Natural killer cell (primary cell): ENCODE results near the gene GABRQ. TPM values are rescaled to one million over a fixed set of nuclear protein-coding genes. Genes with fewer than 3 reads are reported as not detected.

Experiments used
- ATAC-seq, 3 donors: fragments of 150-1000 bp in 2 of 3; fragments of 200-7000 bp in 1 of 3; cut with Tn5 transposase; 1 replicate in 1 of 3; 2 replicates in 2 of 3; pipeline ENCODE4 v1.10.0; 2021; ENCODE audit warnings: mild to moderate bottlenecking in 2 of 3, moderate library complexity in 2 of 3
- DNase-seq, 2 donors: peaks; one replicate each; pipeline versions ENCODE4 v3.0.0 to v3.0.0-alpha.2; 2013 to 2021; ENCODE audit warnings: mixed read lengths in 1 of 2
- H3K27ac ChIP-seq: one replicate; pipeline ENCODE4 v1.5.1; 2013; ENCODE audit warnings: mild to moderate bottlenecking, low read length
- H3K27me3 ChIP-seq: one replicate; pipeline ENCODE4 v1.6.1; 2013; ENCODE audit warnings: low read length; ENCODE audit not compliant: control insufficient read depth, insufficient read depth
- H3K36me3 ChIP-seq: one replicate; pipeline ENCODE4 v1.6.1; 2013; ENCODE audit warnings: low read length; ENCODE audit not compliant: control insufficient read depth, insufficient read depth
- H3K4me1 ChIP-seq: one replicate; pipeline ENCODE4 v1.6.1; 2013; ENCODE audit warnings: low read length; ENCODE audit not compliant: control insufficient read depth, insufficient read depth
- H3K4me3 ChIP-seq: one replicate; pipeline ENCODE4 v1.5.1; 2013; ENCODE audit warnings: low read length
- H3K9me3 ChIP-seq: one replicate; pipeline ENCODE4 v1.6.1; 2013; ENCODE audit warnings: low read length; ENCODE audit not compliant: control insufficient read depth, insufficient read depth
- H3K27ac Mint-ChIP-seq, 2 donors: one replicate each; pipeline ENCODE4 v1.8.0; 2022; ENCODE audit warnings: mild to moderate bottlenecking in 2 of 2, mixed read lengths in 2 of 2, moderate library complexity in 1 of 2
- H3K27me3 Mint-ChIP-seq, 2 donors: one replicate each; pipeline ENCODE4 v1.8.0; 2022; ENCODE audit warnings: low read depth in 2 of 2, mixed read lengths in 2 of 2
- H3K36me3 Mint-ChIP-seq: one replicate; pipeline ENCODE4 v1.8.0; 2022; ENCODE audit warnings: mixed read lengths
- H3K4me1 Mint-ChIP-seq, 2 donors: one replicate each; pipeline ENCODE4 v1.8.0; 2022; ENCODE audit warnings: mixed read lengths in 2 of 2
- H3K4me3 Mint-ChIP-seq: one replicate; pipeline ENCODE4 v1.8.0; 2022; ENCODE audit warnings: mild to moderate bottlenecking, moderate library complexity, mixed read lengths
- H3K9me3 Mint-ChIP-seq, 2 donors: one replicate each; pipeline ENCODE4 v1.8.0; 2022; ENCODE audit warnings: mixed read lengths in 2 of 2
- CTCF ChIP-seq: fragments of 200-600 bp; IDR thresholded peaks from one replicate; pipeline ENCODE4 v1.8.0; 2022; ENCODE audit warnings: antibody characterized with exemption
- WGBS: methylation state at CpG from one replicate; pipeline ENCODE4 v1.1.7; 2013; ENCODE audit warnings: missing lambda C conversion rate; ENCODE audit not compliant: insufficient coverage; 5-methylcytosine and 5-hydroxymethylcytosine counted together
- intact Hi-C: fragments of 100-400 bp; cut with micrococcal nuclease; formaldehyde crosslinking; loops from one replicate; pipeline ENCODE4 v1.14.2; 2022
- total RNA-seq, 4 donors: library from RNA; stranded (reverse); fragments of 120-200 nt in 1 of 4; gene quantifications; one replicate each; pipeline versions ENCODE4 v1.2.3 to v1.2.4, GENCODE V29; 2013 to 2022

Gene GABRQ
- total RNA-seq, 3 donors from 2014 or later (not counting 1 experiment from before 2014, with no cell fraction given): not detected

- no peak overlapping the region for H3K4me3 Mint-ChIP-seq
- ATAC-seq (no peak), DNase-seq (peak in 1 of 2 donors; percentile 0)
- no peak overlapping the region for H3K27ac Mint-ChIP-seq
- Histone ChIP-seq H3K4me1 (no peaks in the 10 kb centered on the region), H3K27ac (no peak overlapping the region), H3K9me3 (no peaks in the 10 kb centered on the region), H3K36me3 (no peaks in the 10 kb centered on the region), H3K27me3 (no peaks in the 10 kb centered on the region), H3K4me3 (no peak overlapping the region)
- H3K9me3 Mint-ChIP-seq: peaks cover 0 to 3% of the 10 kb centered on the region in 2 donors
- intact Hi-C loops: no loop called here
- H3K4me1 Mint-ChIP-seq: no peaks in the 10 kb centered on the region
- WGBS: 78% methylated on average over 6 of the region's 6 CpGs
- no peak for TF ChIP-seq CTCF
- no peaks in the 10 kb centered on the region for H3K36me3 Mint-ChIP-seq
- peaks cover 0 to 12% of the 10 kb centered on the region in 2 donors for H3K27me3 Mint-ChIP-seq
Measured at GRCh38 chrX:152601848-152602616, 35.7 kb upstream of the GABRQ start.

GRCh38 chrX:152614791-152615190 lies 22.9 kb upstream of the GABRQ start:
- H3K4me3 ChIP-seq: no peak overlapping the region
- no peak overlapping the region for H3K27ac ChIP-seq
- no peaks in the 10 kb centered on the region for H3K27me3 ChIP-seq
- no peak overlapping the region for H3K4me3 Mint-ChIP-seq
- intact Hi-C loops: no loop called here
- H3K9me3 Mint-ChIP-seq: peaks cover 0 to 3% of the 10 kb centered on the region in 2 donors
- peaks cover 10 to 24% of the 10 kb centered on the region in 2 donors for H3K27me3 Mint-ChIP-seq
- no peaks in the 10 kb centered on the region for H3K36me3 Mint-ChIP-seq
- no peak for TF ChIP-seq CTCF
- H3K27ac Mint-ChIP-seq: no peak overlapping the region
- H3K4me1 Mint-ChIP-seq: no peaks in the 10 kb centered on the region
- ATAC-seq: no peak
- H3K36me3 ChIP-seq: no peaks in the 10 kb centered on the region
- no peak for DNase-seq
- 86% methylated on average over 1 of the region's 1 CpG for WGBS
- no peaks in the 10 kb centered on the region for H3K9me3 ChIP-seq
- H3K4me1 ChIP-seq: no peaks in the 10 kb centered on the region

GRCh38 chrX:152619897-152620296 lies 17.8 kb upstream of the GABRQ start:
- Histone ChIP-seq H3K4me1 (no peaks in the 10 kb centered on the region), H3K9me3 (no peaks in the 10 kb centered on the region), H3K36me3 (no peaks in the 10 kb centered on the region), H3K4me3 (no peak overlapping the region), H3K27me3 (no peaks in the 10 kb centered on the region), H3K27ac (no peak overlapping the region)
- H3K9me3 Mint-ChIP-seq: no peaks in the 10 kb centered on the region
- whole genome bisulfite sequencing: 71% methylated on average over 1 of the region's 2 CpGs
- ATAC-seq (no peak), DNase-seq (no peak)
- TF ChIP-seq CTCF: no peak
- intact Hi-C loops: no loop called here
- peaks cover 8 to 37% of the 10 kb centered on the region in 2 donors for H3K27me3 Mint-ChIP-seq
- H3K27ac Mint-ChIP-seq: no peak overlapping the region
- no peak overlapping the region for H3K4me3 Mint-ChIP-seq
- no peaks in the 10 kb centered on the region for H3K36me3 Mint-ChIP-seq
- no peaks in the 10 kb centered on the region for H3K4me1 Mint-ChIP-seq
